Stimulated activated naive B cell treated with anti-CD40 and anti-IgM and Interleukin-4, amounts not matched to agents 10 μg/mL and 1 μg/mL and 100 μg/mL, for 72 hours (primary cell): ENCODE data around the gene BTNL3.
A peak's percentile ranks its signal among the peaks of the same experiment; 100 is the strongest.

Experiments
- ATAC-seq, 2 donors: fragments of 150-1000 bp; cut with Tn5 transposase; replicated peaks; 2 replicates each; pipeline ENCODE4 v1.10.0; 2021; ENCODE audit warnings: moderate library complexity in 1 of 2
- DNase-seq: peaks from one replicate; pipeline ENCODE4 v3.0.0; 2021
- H3K27ac Mint-ChIP-seq: one replicate; pipeline ENCODE4 v1.8.0; 2022; ENCODE audit warnings: mild to moderate bottlenecking, mixed read lengths
- H3K27me3 Mint-ChIP-seq, 2 donors: one replicate each; pipeline ENCODE4 v1.8.0; 2022; ENCODE audit warnings: mixed read lengths in 2 of 2
- H3K36me3 Mint-ChIP-seq, 2 donors: one replicate each; pipeline ENCODE4 v1.8.0; 2022; ENCODE audit warnings: mixed read lengths in 2 of 2, mild to moderate bottlenecking in 1 of 2
- H3K4me1 Mint-ChIP-seq, 2 donors: one replicate each; pipeline ENCODE4 v1.8.0; 2022; ENCODE audit warnings: mixed read lengths in 2 of 2, mild to moderate bottlenecking in 1 of 2
- H3K4me3 Mint-ChIP-seq, 2 donors: one replicate each; pipeline ENCODE4 v1.8.0; 2022; ENCODE audit warnings: mild to moderate bottlenecking in 2 of 2, mixed read lengths in 2 of 2, moderate library complexity in 1 of 2
- H3K9me3 Mint-ChIP-seq, 2 donors: one replicate each; pipeline ENCODE4 v1.8.0; 2022; ENCODE audit warnings: mixed read lengths in 2 of 2, mild to moderate bottlenecking in 1 of 2

BTNL3 gene, protein sequence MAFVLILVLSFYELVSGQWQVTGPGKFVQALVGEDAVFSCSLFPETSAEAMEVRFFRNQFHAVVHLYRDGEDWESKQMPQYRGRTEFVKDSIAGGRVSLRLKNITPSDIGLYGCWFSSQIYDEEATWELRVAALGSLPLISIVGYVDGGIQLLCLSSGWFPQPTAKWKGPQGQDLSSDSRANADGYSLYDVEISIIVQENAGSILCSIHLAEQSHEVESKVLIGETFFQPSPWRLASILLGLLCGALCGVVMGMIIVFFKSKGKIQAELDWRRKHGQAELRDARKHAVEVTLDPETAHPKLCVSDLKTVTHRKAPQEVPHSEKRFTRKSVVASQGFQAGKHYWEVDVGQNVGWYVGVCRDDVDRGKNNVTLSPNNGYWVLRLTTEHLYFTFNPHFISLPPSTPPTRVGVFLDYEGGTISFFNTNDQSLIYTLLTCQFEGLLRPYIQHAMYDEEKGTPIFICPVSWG

GRCh38 chr5:180988592-180988991, at the start of gene BTNL3:
TSS of gene BTNL3 (plus strand) at chr5:180988846. CDS start at chr5:180989029, 183 bp downstream.
- Mint-ChIP-seq H3K4me1 (no peaks in the 10 kb centered on the region), H3K9me3 (peaks cover 2 to 9% of the 10 kb centered on the region in 2 donors), H3K27ac (no peak within 1 kb of the TSS), H3K4me3 (no peak within 1 kb of the TSS), H3K27me3 (peaks cover 20 to 21% of the 10 kb centered on the region in 2 donors), H3K36me3 (peaks cover 0 to 3% of the 10 kb centered on the region in 2 donors)
- ATAC-seq (no peak), DNase-seq (no peak)

GRCh38 chr5:180950291-180950949, 38.2 kb upstream of the BTNL3 start:
- H3K4me1 Mint-ChIP-seq = no peaks in the 10 kb centered on the region
- H3K36me3 Mint-ChIP-seq = no peaks in the 10 kb centered on the region
- peaks cover 6 to 12% of the 10 kb centered on the region in 2 donors for H3K27me3 Mint-ChIP-seq
- no peak for ATAC-seq
- H3K27ac Mint-ChIP-seq = no peak overlapping the region
- H3K4me3 Mint-ChIP-seq = no peak overlapping the region
- no peak for DNase-seq
- peaks cover 0 to 2% of the 10 kb centered on the region in 2 donors for H3K9me3 Mint-ChIP-seq

GRCh38 chr5:180959661-180960060, 29.0 kb upstream of the BTNL3 start:
- ATAC-seq = no peak
- peaks cover 16 to 33% of the 10 kb centered on the region in 2 donors for H3K27me3 Mint-ChIP-seq
- peaks cover 0 to 3% of the 10 kb centered on the region in 2 donors for H3K36me3 Mint-ChIP-seq
- H3K27ac Mint-ChIP-seq = no peak overlapping the region
- H3K4me1 Mint-ChIP-seq = no peaks in the 10 kb centered on the region
- H3K4me3 Mint-ChIP-seq = no peak overlapping the region
- DNase-seq = no peak
- peaks cover 0 to 4% of the 10 kb centered on the region in 2 donors for H3K9me3 Mint-ChIP-seq

- Mint-ChIP-seq H3K9me3 (peaks cover 0 to 4% of the 10 kb centered on the region in 2 donors), H3K4me1 (no peaks in the 10 kb centered on the region), H3K27me3 (peaks cover 16 to 33% of the 10 kb centered on the region in 2 donors), H3K36me3 (peaks cover 0 to 3% of the 10 kb centered on the region in 2 donors), H3K4me3 (no peak overlapping the region), H3K27ac (no peak overlapping the region)
- DNase-seq = no peak
- no peak for ATAC-seq
These were observed 28.4 kb upstream of the BTNL3 start for GRCh38 chr5:180960209-180960608.

- H3K27me3 Mint-ChIP-seq = peaks cover 0 to 14% of the 10 kb centered on the region in 2 donors
- H3K36me3 Mint-ChIP-seq = no peaks in the 10 kb centered on the region
- peaks cover under 1% of the 10 kb centered on the region in 2 donors for H3K4me1 Mint-ChIP-seq
- no peak overlapping the region for H3K4me3 Mint-ChIP-seq
- DNase-seq = no peak
- H3K27ac Mint-ChIP-seq = no peak overlapping the region
- ATAC-seq = no peak
- H3K9me3 Mint-ChIP-seq = no peaks in the 10 kb centered on the region
These were observed 19.2 kb upstream of the BTNL3 start for GRCh38 chr5:180969406-180969805.

DNA sequence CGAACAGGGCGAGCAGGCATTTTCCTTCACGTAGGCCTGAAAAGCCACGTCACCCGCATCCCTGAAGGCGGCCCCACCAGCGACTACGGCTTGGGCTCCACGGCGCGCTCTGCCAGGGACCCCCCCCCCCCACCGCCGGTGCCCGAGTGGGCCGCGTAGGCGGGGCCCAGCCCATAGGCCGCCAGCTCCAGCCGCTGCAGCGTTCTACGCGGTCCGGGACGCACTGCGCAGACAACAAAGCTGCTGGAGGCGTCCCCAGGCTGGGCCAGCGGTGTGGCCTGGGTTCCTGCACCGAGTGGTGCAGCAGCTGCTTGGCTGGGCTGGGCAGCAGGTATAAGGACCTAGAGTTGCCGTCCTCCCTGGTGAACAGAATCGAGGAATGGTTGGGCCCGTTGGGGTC, 18.3 kb upstream of the BTNL3 start:
- DNase-seq (no peak), ATAC-seq (no peak)
- peaks cover 7 to 10% of the 10 kb centered on the region in 2 donors for H3K4me1 Mint-ChIP-seq
- H3K27me3 Mint-ChIP-seq = peaks cover 0 to 14% of the 10 kb centered on the region in 2 donors
- no peak overlapping the region for H3K27ac Mint-ChIP-seq
- no peak overlapping the region for H3K4me3 Mint-ChIP-seq
- H3K9me3 Mint-ChIP-seq = no peaks in the 10 kb centered on the region
- H3K36me3 Mint-ChIP-seq = no peaks in the 10 kb centered on the region

DNA sequence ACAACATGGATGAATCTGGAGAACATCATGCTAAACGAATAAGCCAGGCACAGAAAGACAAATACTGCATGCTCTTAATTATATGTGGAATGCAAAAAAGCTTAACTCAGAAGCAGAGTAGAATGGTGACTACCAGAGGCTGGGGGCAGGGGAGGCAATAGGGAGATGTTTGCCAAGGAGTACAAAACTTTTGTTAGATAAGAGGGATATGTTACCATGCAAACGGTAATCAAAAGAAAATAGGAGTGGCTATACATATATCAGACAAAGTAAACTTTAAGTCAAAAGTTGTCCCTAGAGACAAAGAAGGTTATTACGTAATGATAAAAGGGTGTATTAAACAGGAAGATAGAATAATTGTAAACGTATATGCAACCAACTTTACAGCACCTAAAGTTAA, 17.8 kb upstream of the BTNL3 start:
- DNase-seq (no peak), ATAC-seq (no peak)
- Mint-ChIP-seq H3K4me3 (no peak overlapping the region), H3K27ac (no peak overlapping the region), H3K9me3 (no peaks in the 10 kb centered on the region), H3K27me3 (peaks cover 0 to 14% of the 10 kb centered on the region in 2 donors), H3K4me1 (peaks cover 11 to 15% of the 10 kb centered on the region in 2 donors), H3K36me3 (no peaks in the 10 kb centered on the region)

DNA sequence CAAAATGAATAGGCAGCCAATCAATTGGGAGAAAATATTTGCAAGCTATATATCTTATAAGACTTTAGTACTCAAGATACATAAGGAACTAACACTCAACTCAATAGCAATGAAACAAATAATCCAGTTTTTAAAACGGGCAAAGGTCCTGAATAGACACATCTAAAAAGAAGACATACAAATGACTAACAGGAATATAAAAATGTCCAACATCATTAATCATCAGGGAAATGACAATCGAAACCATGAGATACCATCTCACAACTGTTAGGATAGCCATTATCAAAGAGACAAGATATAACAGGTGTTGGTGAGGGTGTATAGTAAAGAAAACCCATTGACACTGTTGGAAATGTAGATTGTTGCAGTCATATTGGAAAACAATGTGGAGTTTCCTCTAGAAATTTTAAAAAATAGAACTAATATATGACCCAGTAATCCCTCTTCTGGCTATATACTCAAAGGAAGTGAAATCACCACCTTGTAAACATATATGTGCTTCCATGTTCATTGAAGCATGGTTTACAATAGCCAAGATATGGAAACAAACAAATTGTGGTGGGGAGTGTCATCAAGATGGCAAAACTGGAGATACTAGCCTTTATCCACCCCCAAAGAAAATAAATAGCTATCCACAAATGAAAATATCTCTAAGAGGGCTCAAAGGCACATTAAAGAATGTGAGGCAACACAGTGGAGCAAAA, 13.9 kb upstream of the BTNL3 start:
- ATAC-seq = peak; percentile 3 to 13
- H3K36me3 Mint-ChIP-seq = no peaks in the 10 kb centered on the region
- no peak for DNase-seq
- H3K27ac Mint-ChIP-seq = peak overlapping the region; percentile 75
- no peaks in the 10 kb centered on the region for H3K27me3 Mint-ChIP-seq
- peaks cover 20 to 24% of the 10 kb centered on the region in 2 donors for H3K4me1 Mint-ChIP-seq
- no peak overlapping the region for H3K4me3 Mint-ChIP-seq
- no peaks in the 10 kb centered on the region for H3K9me3 Mint-ChIP-seq

- no peaks in the 10 kb centered on the region for H3K27me3 Mint-ChIP-seq
- no peaks in the 10 kb centered on the region for H3K36me3 Mint-ChIP-seq
- no peak overlapping the region for H3K4me3 Mint-ChIP-seq
- peak overlapping the region; percentile 89 for H3K27ac Mint-ChIP-seq
- H3K9me3 Mint-ChIP-seq = no peaks in the 10 kb centered on the region
- H3K4me1 Mint-ChIP-seq = peaks cover 20 to 24% of the 10 kb centered on the region in 2 donors
- ATAC-seq = peak; percentile 100
- peak; percentile 77 for DNase-seq
These were observed 13.3 kb upstream of the BTNL3 start for GRCh38 chr5:180975338-180975737.

DNA sequence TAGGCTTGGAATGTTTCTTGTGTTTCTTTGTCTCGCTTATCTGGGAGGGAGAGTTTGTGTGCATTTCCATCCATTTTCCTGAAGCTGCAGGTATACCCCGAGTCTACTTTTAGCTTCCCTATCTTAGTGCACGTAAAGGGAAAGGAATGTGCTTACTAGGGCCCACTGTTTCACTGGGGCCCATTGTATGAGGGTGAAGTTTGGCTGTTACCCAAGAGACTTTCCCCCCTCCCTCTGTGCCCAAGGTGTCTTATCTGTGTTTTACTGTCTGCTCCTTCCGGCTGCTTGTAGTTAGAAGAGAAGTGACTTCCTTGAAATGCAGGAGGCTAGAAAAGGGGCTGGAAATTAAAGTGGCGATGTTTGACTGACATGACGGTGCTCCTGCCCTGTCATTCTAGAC, 12.1 kb upstream of the BTNL3 start:
- ATAC-seq (no peak), DNase-seq (no peak)
- H3K4me1 Mint-ChIP-seq = peaks cover 20 to 24% of the 10 kb centered on the region in 2 donors
- H3K36me3 Mint-ChIP-seq = no peaks in the 10 kb centered on the region
- peaks cover under 1 to 9% of the 10 kb centered on the region in 2 donors for H3K27me3 Mint-ChIP-seq
- no peaks in the 10 kb centered on the region for H3K9me3 Mint-ChIP-seq
- H3K27ac Mint-ChIP-seq = peak overlapping the region; percentile 75
- no peak overlapping the region for H3K4me3 Mint-ChIP-seq

DNA sequence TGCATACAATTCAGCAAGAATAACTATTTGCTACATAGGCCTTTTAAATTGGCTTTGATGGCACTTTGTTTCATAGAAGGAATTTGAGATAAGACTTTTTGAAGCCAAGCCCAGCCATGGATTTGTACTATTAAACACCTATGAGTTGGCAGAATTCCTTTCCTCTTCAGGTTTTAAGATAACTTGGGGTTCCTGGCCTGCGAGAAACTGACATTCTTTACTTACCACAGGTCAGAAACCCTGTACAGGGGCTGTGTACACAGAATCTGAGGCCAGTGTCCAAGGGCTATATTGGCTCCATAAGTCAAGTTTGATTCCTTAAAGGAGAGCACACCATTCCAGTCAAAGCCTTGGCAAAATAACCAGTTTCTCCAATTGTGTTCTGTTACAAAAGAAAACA, 10.8 kb upstream of the BTNL3 start:
- no peak overlapping the region for H3K4me3 Mint-ChIP-seq
- H3K9me3 Mint-ChIP-seq = no peaks in the 10 kb centered on the region
- no peak for ATAC-seq

DNA sequence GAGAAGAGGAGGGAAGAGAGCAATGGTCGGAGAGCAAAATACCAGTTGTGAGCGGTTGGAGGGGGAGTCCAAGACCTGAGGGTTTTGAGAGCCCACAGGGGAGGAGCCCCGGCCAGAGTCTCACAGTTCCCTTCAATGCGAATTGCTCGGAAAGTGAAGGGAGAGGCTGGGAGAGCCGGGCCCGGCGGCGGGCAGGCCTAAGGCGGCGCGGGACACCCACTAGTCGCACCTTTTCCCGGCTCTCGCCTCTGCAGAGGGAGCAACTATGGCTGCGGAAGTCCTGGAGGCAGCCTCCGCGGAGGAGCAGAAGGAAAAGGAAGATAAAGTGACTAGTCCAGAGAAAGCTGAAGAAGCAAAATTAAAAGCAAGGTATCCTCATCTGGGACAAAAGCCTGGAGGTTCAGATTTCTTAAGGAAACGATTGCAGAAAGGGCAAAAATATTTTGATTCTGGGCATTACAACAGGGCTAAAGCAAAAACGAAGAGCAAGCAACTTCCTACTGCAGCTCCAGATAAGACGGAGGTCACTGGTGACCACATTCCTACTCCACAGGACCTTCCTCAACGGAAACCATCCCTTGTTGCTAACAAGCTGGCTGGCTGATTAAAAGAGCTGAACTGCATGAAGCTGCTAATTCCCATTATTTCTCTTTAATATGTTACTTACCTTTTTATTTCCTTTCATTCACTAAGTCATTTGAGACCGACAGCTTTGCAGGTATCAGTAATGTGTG, 6.5 kb upstream of the BTNL3 start:
- Mint-ChIP-seq H3K36me3 (peaks cover 0 to 3% of the 10 kb centered on the region in 2 donors), H3K4me3 (no peak overlapping the region), H3K4me1 (no peaks in the 10 kb centered on the region), H3K27ac (no peak overlapping the region), H3K27me3 (peaks cover 6 to 13% of the 10 kb centered on the region in 2 donors), H3K9me3 (peaks cover 2 to 9% of the 10 kb centered on the region in 2 donors)
- DNase-seq = no peak
- no peak for ATAC-seq

More for the DNA sequence above, 10.8 kb upstream of the BTNL3 start:
- H3K27me3 Mint-ChIP-seq = peaks cover 6 to 13% of the 10 kb centered on the region in 2 donors
- DNase-seq = no peak
- H3K4me1 Mint-ChIP-seq = peaks cover 20 to 24% of the 10 kb centered on the region in 2 donors
- H3K36me3 Mint-ChIP-seq = no peaks in the 10 kb centered on the region
- no peak overlapping the region for H3K27ac Mint-ChIP-seq

DNA sequence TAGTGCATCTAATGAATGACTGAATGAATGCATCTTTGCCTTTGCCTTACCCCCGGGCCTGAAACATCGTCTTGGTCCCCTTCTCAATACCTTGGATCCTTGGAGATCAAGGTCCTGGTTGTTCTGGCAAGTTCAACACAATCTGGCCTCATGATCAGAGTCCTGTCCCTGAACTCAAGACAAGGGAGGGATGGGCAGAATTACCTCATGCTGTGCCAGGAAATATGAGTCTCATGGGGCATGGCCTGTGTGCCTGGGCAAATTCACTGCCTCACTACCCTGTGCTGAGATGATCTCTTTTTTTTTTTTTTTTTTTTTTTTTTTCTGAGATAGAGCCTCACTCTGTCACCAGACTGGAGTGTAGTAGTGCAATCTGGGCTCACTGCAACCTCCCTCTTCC, 630 bp upstream of the BTNL3 start:
- H3K27ac Mint-ChIP-seq = no peak overlapping the region
- DNase-seq (no peak), ATAC-seq (no peak)
- peaks cover 20 to 21% of the 10 kb centered on the region in 2 donors for H3K27me3 Mint-ChIP-seq
- H3K4me3 Mint-ChIP-seq = no peak overlapping the region
- H3K4me1 Mint-ChIP-seq = no peaks in the 10 kb centered on the region
- H3K36me3 Mint-ChIP-seq = peaks cover 0 to 3% of the 10 kb centered on the region in 2 donors
- H3K9me3 Mint-ChIP-seq = peaks cover 2 to 9% of the 10 kb centered on the region in 2 donors
